Cardiac septum (tissue), 1 donor: ENCODE data around the gene CENPP. TPM values are rescaled to one million over a fixed set of nuclear protein-coding genes. Genes with fewer than 3 reads are reported as not detected.

Source experiments
- DNase-seq: peaks from one replicate; pipeline ENCODE4 v3.0.0-alpha.2; 2020; ENCODE audit warnings: low spot score
- intact Hi-C: fragments of 100-400 bp; cut with DNase I; formaldehyde crosslinking; loops from one replicate; pipeline ENCODE4 v1.14.0; 2022
- total RNA-seq: library from RNA; stranded (reverse); fragmentation: NEBNext Ultra II Directional; extraction: Animal tissue kit (Norgen Biotek cat#: 25700); gene quantifications from one replicate; pipeline ENCODE4 v1.2.1, GENCODE V29; 2021
- donor health status: DM: no; HTN: no; CAD: no.

Gene CENPP
- total RNA-seq, 1 donor from 2014 or later, result 3.5 TPM

- intact Hi-C loops, result no loop called here
- DNase-seq, result no peak
These were observed 16.9 kb upstream of the CENPP start for GRCh38 chr9:92308893-92309292.

GRCh38 chr9:92310562-92310961 lies 15.2 kb upstream of the CENPP start:
- intact Hi-C loops, result no loop called here
- DNase-seq, result no peak

GRCh38 chr9:92312887-92313623 lies 12.7 kb upstream of the CENPP start:
- intact Hi-C loops, result no loop called here

DNA sequence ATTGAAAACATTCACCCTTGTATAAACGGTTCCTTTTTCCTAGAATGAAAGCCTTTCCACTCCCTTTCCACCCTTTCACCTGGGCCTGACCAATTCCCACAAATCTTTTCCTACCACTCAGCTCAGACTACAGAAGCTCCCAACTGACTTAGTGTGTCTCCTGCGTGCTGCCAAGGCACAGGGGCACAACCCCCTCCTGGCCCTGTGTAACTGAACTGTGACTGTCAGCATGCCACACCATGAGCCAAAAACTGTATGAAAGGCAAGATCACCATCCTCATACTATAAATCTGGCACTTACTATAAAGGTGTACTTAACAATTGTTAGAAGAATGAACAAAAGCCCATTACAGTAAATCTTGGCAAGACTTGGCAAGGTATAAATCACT lies 12.1 kb upstream of the CENPP start:
- intact Hi-C loops, result no loop called here
- DNase-seq, result no peak

More at GRCh38 chr9:92312887-92313623, 12.7 kb upstream of the CENPP start:
- no peak for DNase-seq

DNA sequence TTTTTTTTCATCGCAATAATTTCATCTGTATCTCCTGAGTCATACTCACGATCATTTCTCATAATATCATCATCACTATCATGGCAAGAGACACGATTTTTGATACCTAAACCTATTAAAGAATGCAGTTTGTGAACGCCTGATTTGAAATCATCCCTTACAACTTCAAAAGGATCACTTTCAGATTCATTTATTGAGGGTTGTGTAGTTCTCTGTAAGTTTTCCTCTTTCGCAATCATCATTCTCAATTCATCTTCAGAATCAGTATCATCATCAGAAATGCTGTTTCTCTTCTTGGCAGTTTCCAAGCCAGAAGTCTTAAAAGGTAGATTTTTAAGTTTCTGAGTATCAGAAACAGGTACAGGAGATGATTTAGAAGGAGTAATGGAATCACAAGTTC lies 10.3 kb upstream of the CENPP start:
- no peak for DNase-seq
- intact Hi-C loops, result no loop called here

DNA sequence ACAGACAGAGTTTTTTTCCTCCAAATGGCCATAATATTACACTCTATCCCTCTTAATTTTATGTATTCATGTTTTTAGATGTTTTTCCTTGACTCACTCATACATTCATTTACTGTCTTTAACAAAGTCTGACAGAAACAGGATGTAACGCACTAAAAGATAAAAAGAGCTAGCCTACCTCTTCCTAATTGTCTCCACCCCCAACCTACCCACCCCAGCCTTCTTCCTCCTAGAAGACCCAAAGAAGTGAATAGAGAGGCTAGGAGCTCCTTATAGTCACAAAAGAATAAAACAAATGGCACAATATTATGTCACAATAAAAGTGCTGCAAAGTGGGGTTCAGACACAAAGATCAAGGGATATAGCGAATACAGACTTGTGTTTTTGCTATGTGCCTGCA lies 1.3 kb upstream of the CENPP start:
- no peak for DNase-seq
- intact Hi-C loops, result no loop called here

DNA sequence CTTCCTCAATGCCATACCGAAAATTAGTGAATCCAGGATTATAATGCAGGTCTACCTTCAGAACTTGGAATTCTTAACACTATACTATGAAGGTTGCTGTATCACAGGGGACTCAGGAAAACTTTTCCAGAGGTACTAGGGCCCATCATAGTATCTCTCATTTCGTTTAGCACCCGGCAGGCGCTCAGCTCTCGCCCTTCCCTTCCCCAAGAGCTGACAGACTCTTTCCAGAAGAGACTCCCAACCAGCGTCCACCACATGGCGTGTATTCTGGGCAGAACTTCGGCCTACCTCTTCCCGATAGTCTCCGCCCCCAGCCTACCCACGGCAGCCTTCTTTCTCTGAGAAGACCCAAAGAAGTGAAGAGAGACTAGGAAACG lies 874 bp upstream of the CENPP start:
- intact Hi-C loops, result loop anchor here (5.0 kb wide), 2 partner anchors 33 to 307 kb away; partner anchors contain the start of gene IARS1
- peak; percentile 80 for DNase-seq

GRCh38 chr9:92325991-92326500 lies 293 bp downstream of the CENPP start:
- intact Hi-C loops, result loop anchor here (5.0 kb wide), 2 partner anchors 34 to 306 kb away; partner anchors contain the start of gene IARS1
- DNase-seq, result no peak

- intact Hi-C loops, result loop anchor here (5.0 kb wide), 2 partner anchors 35 to 305 kb away; partner anchors contain the start of gene IARS1
- DNase-seq, result no peak
These were observed 1.6 kb downstream of the CENPP start for GRCh38 chr9:92327283-92327850.

GRCh38 chr9:92328225-92328624 lies 2.5 kb downstream of the CENPP start:
- intact Hi-C loops, result loop anchor here (5.0 kb wide), 2 partner anchors 36 to 304 kb away; partner anchors contain the start of gene IARS1
- no peak for DNase-seq

DNA sequence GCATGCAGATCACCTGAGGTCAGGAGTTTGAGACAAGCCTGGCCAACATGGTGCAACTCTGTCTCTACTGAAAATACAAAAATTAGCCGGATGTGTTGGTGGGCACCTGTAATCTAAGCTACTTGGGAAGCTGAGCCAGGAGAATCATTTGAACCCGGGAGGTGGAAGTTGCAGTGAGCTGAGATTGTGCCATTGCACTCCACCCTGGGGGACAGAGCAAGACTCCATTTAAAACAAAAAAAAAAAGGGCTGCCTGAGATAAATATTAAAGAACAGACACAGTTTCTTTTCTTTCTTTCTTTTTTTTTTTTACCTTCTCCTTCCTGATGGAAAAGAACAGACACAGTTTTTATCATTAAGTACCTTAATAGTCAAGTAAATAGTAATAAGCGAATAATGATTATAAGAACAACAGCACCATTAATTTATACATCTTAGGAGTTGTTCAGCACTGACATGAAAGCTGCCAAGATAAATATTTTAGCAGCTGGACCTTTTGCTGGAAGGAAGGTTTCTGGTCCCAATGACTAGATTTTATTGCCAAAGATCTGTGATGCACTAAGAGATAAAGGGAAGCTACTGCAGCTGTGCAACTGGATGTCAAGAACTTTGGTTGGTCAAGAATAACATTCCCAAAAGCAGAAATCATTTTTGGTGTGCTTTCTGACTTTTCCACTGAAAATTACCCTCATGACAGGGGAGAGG lies 7.0 kb downstream of the CENPP start:
- no peak for DNase-seq
- intact Hi-C loops, result no loop called here

GRCh38 chr9:92333282-92333634 lies 7.5 kb downstream of the CENPP start:
- no peak for DNase-seq
- intact Hi-C loops, result no loop called here

DNA sequence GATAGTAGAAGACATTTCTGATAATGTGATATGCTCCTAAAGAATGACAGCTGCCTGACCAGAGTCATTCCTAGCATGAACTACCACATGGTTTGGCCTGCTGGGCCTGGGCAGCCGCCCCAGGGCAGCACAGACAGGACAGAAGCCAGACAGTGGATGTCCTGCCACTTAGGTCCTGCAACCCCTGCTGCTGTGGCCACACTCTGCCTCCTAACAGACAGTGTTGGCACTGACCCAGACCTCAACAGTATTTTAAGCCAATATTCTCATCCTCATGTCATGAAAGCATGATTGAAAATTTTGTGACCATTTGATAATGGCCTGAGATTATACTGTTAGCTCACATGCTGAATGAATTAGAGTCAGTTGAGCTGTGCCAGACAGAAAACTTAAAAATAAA lies 15.8 kb downstream of the CENPP start:
- intact Hi-C loops, result loop anchor here (5.0 kb wide), 2 partner anchors 96 to 296 kb away; no protein-coding TSS in a partner anchor
- no peak for DNase-seq

DNA sequence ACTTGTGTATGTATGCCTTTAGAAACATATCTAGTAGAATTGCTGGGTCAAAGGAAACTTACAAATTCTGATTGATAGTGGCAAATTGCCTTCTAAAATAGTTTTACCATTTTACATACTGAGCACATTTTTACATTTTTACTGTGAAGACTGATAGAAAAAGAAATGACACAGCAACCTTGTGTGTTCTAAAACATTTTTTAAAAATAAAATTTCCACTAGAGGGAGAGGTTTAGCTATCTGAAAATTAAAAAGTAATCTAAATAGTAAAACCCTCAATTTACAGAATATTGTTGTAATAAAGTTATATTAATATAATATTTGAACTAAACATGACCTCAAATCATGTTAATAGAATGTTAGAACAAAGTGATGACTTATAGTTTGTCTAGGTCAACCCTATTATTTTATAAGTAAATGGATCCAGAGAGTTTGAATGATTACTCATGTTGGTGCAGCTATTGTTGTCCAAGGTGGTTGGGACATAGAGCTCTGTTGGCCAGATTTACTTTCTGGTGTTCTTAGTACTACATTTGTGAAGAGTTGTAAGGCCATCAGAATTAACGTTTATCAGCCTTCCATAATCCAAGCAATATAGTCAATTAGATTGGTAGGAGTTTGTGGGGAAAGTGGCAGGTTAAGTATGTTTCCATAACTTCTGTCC lies 17.2 kb downstream of the CENPP start:
- DNase-seq, result no peak
- intact Hi-C loops, result loop anchor here (5.0 kb wide), 2 partner anchors 94 to 294 kb away; no protein-coding TSS in a partner anchor

GRCh38 chr9:92345582-92345981 lies 19.8 kb downstream of the CENPP start:
- no peak for DNase-seq
- intact Hi-C loops, result no loop called here

GRCh38 chr9:92349771-92350739 lies 24.3 kb downstream of the CENPP start:
- no peak for DNase-seq
- intact Hi-C loops, result no loop called here

DNA sequence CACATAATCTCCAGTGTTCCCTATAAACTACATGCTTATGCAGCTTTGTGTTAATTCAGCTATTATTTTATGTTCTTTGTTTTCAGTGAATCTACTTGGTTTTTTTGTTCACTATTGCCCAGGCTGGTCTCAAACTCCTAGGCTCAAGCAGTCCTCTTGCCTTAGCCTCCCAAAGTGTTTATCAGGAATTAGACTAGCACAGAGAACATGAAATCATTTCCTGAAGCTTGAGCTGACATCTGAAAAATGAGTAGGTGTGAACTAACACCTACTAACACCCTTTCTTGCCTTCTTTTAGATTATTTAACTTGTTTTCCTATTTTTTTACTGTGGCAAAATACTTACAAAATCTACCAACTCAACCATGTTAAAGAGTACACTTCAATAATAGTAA lies 25.0 kb downstream of the CENPP start:
- DNase-seq, result no peak
- intact Hi-C loops, result no loop called here

- intact Hi-C loops, result no loop called here
- DNase-seq, result no peak
These were observed 27.3 kb downstream of the CENPP start for GRCh38 chr9:92353051-92353450.
